Activated CD8-positive, alpha-beta T cell treated with anti-CD3 and anti-CD28 coated beads for 36 hours (primary cell): ENCODE measurements around the gene CRACR2B. TPM values are rescaled to one million over a fixed set of nuclear protein-coding genes. Genes with fewer than 3 reads are reported as not detected.

Experiments used
- ATAC-seq: fragments of 200-7000 bp; cut with Tn5 transposase; one replicate; pipeline ENCODE4 v1.10.0; 2021; ENCODE audit warnings: mild to moderate bottlenecking, moderate library complexity
- CTCF ChIA-PET: fragments of 350-600 bp; sonication (Branson Sonifier 250); formaldehyde crosslinking; loops from one replicate; lab custom pipeline; 2021; ENCODE audit warnings: antibody characterized with exemption; lab: Charles Lee
- POLR2A ChIA-PET: fragments of 350-600 bp; sonication (Branson Sonifier 250); formaldehyde crosslinking; loops from one replicate; lab custom pipeline; 2021; ENCODE audit warnings: antibody characterized with exemption; lab: Charles Lee
- DNase-seq: peaks from one replicate; pipeline ENCODE4 v3.0.0-alpha.2; 2020
- H3K27ac Mint-ChIP-seq: one replicate; pipeline ENCODE4 v1.8.0; 2021; ENCODE audit warnings: mild to moderate bottlenecking, mixed read lengths
- H3K27me3 Mint-ChIP-seq: one replicate; pipeline ENCODE4 v1.8.0; 2021; ENCODE audit warnings: mixed read lengths
- H3K36me3 Mint-ChIP-seq: one replicate; pipeline ENCODE4 v1.8.0; 2021; ENCODE audit warnings: low read depth, mixed read lengths
- H3K4me1 Mint-ChIP-seq: one replicate; pipeline ENCODE4 v1.8.0; 2021; ENCODE audit warnings: low read depth, mixed read lengths
- H3K4me3 Mint-ChIP-seq: one replicate; pipeline ENCODE4 v1.8.0; 2021; ENCODE audit warnings: mild to moderate bottlenecking, moderate library complexity, mixed read lengths
- H3K9me3 Mint-ChIP-seq: one replicate; pipeline ENCODE4 v1.8.0; 2021; ENCODE audit warnings: mixed read lengths
- intact Hi-C: fragments of 100-400 bp; cut with micrococcal nuclease; formaldehyde crosslinking; loops from one replicate; pipeline ENCODE4 v1.10.0; 2022
- total RNA-seq, 2 experiments: library from RNA; stranded (reverse); gene quantifications; one replicate each; pipeline ENCODE4 v1.2.3, GENCODE V29; 2021
- TF ChIP-seq, protein P1 (sequence below): fragments of 200-600 bp; IDR thresholded peaks from one replicate; pipeline ENCODE4 v1.8.0; 2022; ENCODE audit warnings: antibody characterized with exemption, mild to moderate bottlenecking

The CRACR2B gene
- total RNA-seq, 2 experiments from 2014 or later = 2.1 to 2.4 TPM

DNA sequence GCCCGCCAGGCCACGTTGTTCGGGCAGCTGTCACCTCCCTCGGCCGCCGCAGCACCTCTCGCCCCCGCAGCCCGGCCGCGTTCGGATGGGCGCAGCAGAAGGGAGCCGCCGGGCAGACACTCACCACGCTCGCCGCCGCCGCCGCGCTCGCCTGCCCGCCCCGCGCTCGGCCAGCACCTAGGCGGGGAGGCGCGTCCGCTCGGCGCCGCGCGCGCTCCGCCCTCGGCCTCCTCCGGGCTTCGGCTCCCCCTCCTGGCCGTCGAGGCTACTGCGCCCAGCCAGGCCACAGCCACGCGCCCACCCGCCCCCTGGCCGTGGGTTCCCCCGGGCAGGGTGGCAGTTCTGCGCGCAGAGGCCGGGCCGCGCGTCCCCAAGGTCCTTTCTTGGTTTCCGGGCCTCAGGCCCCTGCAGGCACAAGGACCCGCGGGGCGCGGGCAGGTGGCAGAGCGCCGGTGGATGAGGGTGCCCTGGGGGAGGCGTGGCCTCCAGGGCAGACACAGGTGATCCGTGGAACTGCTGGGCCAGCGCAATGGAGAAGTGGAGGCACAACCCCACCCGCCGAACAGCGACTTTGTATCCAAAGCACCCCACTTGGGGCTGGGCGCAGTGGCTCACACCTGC, 29.5 kb upstream of the CRACR2B start, which contains the start of gene SLC25A22:
TSS of gene SLC25A22 (minus strand) at position 189 of the 621 bp plus-strand sequence. CDS start 3,275 bp downstream, outside the sequence.
- DNase-seq = peak; percentile 87
- peak; percentile 64 for ATAC-seq
- Mint-ChIP-seq H3K27ac (peak within 1 kb of the TSS; percentile 80), H3K4me1 (peaks cover 14% of the 10 kb centered on the region), H3K4me3 (peak within 1 kb of the TSS; percentile 77), H3K9me3 (no peaks in the 10 kb centered on the region), H3K36me3 (peaks cover 9% of the 10 kb centered on the region), H3K27me3 (no peaks in the 10 kb centered on the region)
- TF ChIP-seq, protein P1, sequence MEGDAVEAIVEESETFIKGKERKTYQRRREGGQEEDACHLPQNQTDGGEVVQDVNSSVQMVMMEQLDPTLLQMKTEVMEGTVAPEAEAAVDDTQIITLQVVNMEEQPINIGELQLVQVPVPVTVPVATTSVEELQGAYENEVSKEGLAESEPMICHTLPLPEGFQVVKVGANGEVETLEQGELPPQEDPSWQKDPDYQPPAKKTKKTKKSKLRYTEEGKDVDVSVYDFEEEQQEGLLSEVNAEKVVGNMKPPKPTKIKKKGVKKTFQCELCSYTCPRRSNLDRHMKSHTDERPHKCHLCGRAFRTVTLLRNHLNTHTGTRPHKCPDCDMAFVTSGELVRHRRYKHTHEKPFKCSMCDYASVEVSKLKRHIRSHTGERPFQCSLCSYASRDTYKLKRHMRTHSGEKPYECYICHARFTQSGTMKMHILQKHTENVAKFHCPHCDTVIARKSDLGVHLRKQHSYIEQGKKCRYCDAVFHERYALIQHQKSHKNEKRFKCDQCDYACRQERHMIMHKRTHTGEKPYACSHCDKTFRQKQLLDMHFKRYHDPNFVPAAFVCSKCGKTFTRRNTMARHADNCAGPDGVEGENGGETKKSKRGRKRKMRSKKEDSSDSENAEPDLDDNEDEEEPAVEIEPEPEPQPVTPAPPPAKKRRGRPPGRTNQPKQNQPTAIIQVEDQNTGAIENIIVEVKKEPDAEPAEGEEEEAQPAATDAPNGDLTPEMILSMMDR = peak; percentile 89
- ChIA-PET CTCF (interaction anchor here (2.3 kb wide), 1 partner anchor 11 kb away, joined by 7 read pairs; the partner anchor contains the start of gene RPLP2), POLR2A (interaction anchor here (0.7 to 1.5 kb wide), 4 partner anchors 12 to 23 kb away, joined by 4 to 8 read pairs (median 4); partner anchors contain the start of gene RPLP2)
- intact Hi-C loops = no loop called here

DNA sequence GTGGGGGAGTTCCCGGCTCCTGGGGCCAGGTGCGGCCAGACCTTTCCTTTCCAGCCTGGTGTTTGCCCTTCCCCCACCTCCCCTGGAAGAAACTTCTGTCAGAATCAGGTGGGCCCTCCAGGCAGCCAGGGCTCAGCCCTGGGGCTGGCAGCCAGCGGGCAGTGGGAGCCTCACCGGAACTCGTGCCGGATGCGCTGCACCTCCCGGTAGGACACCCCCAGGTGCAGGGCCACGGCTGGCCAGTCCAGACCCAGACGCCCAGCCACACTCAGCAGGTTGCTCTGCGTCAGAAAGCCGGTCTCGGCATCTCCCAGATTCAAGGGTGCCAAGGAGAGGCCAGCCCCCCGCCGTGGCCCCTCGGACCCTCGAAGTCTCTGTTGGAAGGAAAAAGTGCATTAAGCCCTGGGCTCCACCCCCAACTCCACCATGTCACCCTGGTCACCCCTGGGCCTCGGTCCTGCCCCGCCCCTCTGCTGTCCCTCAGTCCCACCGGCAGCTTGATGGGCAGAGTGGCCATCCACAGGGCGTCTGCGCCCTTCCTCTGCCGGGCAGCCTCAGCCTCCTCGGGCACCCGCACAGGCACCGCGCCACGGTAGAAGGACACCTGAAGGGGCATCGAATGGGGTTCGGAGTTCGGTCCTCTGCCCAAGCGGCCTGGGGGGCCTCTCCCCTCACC, 27.9 kb upstream of the CRACR2B start:
- H3K4me3 Mint-ChIP-seq = no peak overlapping the region
- CTCF ChIA-PET = no interaction called here
- intact Hi-C loops = no loop called here

DNA sequence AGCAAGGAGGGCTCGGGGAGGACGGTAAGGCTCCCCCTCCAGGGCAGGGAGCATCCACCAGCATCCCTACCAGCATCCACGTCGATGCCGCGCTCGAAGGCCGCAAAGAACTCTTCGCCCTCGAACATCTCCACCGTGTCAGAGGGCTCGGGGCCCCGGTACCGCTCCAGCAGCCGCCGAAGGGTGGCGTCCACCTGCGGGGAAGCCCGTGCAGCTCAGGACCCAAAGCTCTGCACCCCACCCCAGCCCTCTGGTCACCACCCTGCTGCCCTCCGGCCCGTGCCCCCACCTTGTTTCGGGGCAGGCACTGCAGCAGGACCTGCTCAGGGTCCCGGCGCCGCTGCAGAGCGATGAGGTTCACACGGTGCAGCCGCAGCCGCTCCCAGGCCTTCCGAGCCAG, 27.2 kb upstream of the CRACR2B start:
- Mint-ChIP-seq H3K27me3 (no peaks in the 10 kb centered on the region), H3K9me3 (no peaks in the 10 kb centered on the region), H3K27ac (no peak overlapping the region), H3K4me3 (no peak overlapping the region), H3K36me3 (peaks cover 2% of the 10 kb centered on the region), H3K4me1 (peaks cover 8% of the 10 kb centered on the region)
- POLR2A ChIA-PET = interaction anchor here (0.7 to 1.8 kb wide), 4 partner anchors 8 to 20 kb away, joined by 3 to 9 read pairs (median 4); no protein-coding TSS in a partner anchor
- TF ChIP-seq, protein P1 = no peak
- CTCF ChIA-PET = no interaction called here
- no peak for DNase-seq
- ATAC-seq = no peak
- intact Hi-C loops = no loop called here

More for the DNA sequence above, 27.9 kb upstream of the CRACR2B start:
- POLR2A ChIA-PET = interaction anchor here (0.7 to 1.8 kb wide), 6 partner anchors 8 to 14 kb away, joined by 3 to 9 read pairs (median 4); partner anchors contain the start of gene RPLP2
- peaks cover 2% of the 10 kb centered on the region for H3K36me3 Mint-ChIP-seq
- TF ChIP-seq, protein P1 = no peak
- DNase-seq (no peak), ATAC-seq (no peak)
- peaks cover 12% of the 10 kb centered on the region for H3K4me1 Mint-ChIP-seq
- H3K27ac Mint-ChIP-seq = no peak overlapping the region
- H3K9me3 Mint-ChIP-seq = no peaks in the 10 kb centered on the region
- no peaks in the 10 kb centered on the region for H3K27me3 Mint-ChIP-seq

DNA sequence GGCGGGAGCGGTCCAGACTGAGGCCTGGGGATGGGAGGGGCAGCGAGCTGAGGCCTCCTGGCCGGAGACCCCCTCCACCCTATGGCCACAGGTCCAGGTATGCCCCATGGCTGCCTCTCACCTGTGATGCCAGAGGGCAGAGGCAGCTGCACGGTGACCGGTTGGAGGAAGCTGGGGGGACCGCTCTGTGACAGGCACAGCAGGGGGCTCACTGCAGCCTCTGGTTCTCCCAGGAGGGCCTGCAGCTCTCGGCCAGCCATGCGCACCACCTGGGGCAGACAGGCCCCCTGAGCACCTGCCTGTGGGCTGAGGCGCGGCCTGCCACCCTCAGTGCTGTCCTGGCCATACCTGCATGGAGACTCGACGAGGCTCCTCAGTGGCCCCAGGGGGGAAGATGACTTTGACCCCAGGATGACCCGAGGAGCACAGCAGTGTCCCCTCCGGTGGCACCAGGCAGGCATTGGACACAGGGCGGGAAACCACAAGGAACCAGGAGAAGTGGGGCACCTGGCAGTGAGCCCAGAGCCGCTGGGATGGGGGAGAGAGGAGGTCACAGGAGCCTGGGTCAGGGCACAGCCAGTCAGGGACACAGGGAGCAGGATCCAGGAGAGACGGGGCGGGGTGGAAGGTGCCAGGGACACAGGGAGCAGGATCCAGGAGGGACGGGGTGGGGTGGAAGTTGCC, 26.5 kb upstream of the CRACR2B start:
- POLR2A ChIA-PET = interaction anchor here (0.7 to 3.5 kb wide), 4 partner anchors 11 to 37 kb away, joined by 3 to 22 read pairs (median 4); no protein-coding TSS in a partner anchor
- no peak overlapping the region for H3K4me3 Mint-ChIP-seq
- ATAC-seq = no peak
- peaks cover 6% of the 10 kb centered on the region for H3K4me1 Mint-ChIP-seq
- CTCF ChIA-PET = no interaction called here
- TF ChIP-seq, protein P1 = no peak
- no peaks in the 10 kb centered on the region for H3K27me3 Mint-ChIP-seq
- peaks cover 2% of the 10 kb centered on the region for H3K36me3 Mint-ChIP-seq
- intact Hi-C loops = no loop called here
- H3K27ac Mint-ChIP-seq = no peak overlapping the region
- H3K9me3 Mint-ChIP-seq = no peaks in the 10 kb centered on the region
- DNase-seq = no peak
